Measurements from ENCODE around the gene ALDOC.

The ALDOC gene

DNA sequence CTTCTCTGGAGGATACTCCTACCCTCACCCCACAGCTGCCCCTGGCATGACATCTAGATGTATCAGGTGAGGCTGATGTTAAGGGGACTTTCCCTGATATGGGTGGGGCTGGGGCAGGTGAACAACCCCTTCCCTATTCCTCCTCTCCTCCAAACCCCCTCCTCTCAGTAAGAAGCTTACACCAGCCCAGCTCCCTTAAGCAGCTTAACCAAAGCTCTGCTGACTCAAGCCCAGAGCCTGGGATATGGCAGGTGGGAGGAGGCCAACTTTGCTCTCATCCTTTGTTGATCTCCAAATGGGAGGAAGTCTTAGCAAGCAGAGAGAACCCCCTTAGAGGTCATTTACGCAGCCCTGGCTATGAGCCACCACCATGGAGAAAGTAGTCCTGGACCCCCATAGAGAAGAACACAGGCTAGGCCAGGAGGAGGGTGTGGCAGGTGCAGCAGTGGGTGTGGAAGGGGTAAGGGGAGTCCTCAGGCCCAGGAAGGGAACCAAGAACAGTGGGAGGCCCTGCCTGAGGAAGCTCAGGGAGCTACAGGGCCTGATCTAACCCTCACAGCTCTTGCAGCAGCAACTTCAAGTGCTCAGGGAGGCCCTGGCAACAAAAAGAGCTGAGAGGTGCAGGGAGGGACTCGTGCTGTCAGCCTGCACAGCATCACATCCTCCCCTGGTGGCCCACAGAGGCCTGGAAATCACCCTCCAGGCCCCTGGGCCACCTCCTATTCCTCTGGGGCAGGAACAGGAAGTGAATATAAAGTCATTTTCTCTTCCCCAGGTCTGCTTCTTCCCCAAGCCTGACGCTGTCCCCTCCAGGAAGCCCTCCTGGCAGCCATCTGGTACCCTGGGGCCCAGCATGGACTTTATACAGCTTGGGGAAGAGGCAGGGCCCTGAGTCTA lies 27.2 kb downstream of the ALDOC start:
- H3K27me3 Mint-ChIP-seq = no peaks in the 10 kb centered on the region
- peaks cover 66% of the 10 kb centered on the region for H3K4me1 Mint-ChIP-seq
- peak overlapping the region; percentile 88 to 92 for H3K27ac Mint-ChIP-seq
- ATAC-seq = peak; percentile 90
- no peaks in the 10 kb centered on the region for H3K9me3 Mint-ChIP-seq
- H3K4me3 Mint-ChIP-seq = peak overlapping the region; percentile 57 to 96
- DNase-seq = peak; percentile 60 to 82

DNA sequence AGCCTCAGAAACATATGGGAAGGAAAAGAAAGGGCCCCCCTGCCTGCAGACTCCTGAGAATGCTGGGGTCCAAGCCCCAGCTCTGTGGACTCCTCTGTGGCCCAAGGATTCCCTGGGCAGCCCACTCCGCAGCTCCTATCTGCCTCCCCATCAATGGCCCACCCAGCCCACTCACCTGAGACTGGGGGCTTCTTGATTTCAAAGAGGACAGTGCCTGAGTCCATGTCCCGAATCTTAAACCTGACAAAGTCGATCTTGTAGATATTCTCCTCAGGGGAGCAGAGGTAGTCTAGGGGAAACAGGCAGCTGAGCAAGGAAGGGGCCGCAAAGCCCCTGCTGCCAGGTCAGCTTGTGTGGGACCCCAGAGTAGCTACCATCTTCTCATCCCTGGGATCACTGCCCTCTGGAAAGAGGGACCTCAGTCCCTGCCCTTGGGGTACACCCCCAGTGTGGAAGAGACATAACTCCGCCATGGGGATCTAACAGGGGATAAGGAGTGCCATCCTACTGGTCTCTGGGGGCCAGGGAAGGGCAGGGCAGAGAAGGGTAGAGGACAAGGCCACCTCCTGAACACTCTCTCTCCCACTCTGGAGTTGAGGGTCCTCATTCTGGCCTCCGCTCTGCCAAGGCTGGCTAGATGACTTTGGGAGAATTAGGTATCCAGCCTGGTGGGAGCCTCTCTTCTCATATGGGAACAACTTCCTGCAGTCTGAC lies 28.1 kb downstream of the ALDOC start:
- no peak for ATAC-seq
- no peak for DNase-seq
- H3K4me3 Mint-ChIP-seq = peak overlapping the region; percentile 62 to 96
- H3K9me3 Mint-ChIP-seq = no peaks in the 10 kb centered on the region
- peaks cover 60% of the 10 kb centered on the region for H3K4me1 Mint-ChIP-seq
- H3K27ac Mint-ChIP-seq = peak overlapping the region; percentile 61 to 88
- H3K27me3 Mint-ChIP-seq = no peaks in the 10 kb centered on the region

DNA sequence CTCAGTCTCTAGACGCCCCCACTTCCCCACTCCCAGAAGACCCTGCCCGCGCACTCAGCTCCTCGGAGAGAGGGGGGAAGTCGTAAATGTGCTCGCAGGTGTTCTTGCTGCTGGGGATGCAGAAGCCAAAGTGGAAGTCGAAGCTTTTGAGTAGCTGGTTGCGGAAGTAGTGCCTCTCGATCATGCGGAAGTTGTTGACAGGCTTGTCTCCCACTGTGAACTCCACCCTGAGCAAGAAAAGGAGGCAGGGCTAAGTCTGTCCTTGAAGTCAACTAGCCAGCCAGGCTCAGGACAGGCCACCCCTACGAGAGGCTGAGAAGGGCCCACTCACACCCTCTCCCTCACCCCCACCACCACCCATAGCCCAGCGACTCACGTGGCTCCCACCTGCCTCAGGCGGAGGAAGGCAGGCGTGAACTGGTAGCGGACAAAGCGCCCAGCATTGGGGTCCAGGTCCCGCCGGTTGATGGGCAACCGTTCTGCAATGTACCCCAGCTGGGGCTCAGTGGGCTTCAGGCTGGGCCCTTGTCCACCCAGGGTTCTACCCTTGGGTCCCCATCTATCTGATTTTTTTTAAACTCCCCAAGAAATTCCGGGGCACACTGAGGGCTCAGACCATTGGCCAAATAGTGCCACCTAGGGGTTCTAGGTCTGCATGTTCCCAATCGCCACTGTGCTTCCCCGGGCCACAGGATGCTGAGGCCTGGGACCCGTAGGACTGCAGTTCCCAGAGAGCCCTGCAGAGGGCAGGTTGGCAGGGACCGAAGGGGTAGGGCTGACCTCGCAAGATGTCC lies 28.9 kb downstream of the ALDOC start:
- peak overlapping the region; percentile 29 to 66 for H3K27ac Mint-ChIP-seq

DNA sequence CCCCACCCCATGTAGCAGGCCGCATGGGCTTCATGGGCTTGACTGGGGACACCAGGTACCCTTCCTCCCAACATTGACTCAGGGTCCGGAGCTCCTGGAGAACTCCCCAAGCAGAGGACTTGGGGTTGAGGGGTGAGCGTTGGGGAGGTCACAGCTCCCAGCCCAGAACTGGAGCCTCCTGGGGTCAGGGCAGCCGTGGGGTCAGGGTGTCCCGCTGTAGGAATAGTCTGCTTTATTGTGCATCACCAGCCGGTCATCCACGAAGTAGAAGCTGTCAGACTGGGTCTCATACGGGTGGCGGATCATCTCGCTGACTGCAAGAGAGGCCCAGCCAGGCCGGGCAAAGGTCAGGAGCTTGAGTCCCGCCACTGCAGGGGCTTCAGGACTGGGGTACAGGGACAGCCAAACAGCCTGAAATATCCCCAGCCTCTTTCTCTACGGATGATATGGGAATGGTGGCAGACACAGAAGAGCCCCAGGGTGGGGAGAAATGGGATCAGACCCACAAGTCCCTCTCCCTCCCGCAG lies 29.5 kb downstream of the ALDOC start:
- Mint-ChIP-seq H3K4me1 (peaks cover 50% of the 10 kb centered on the region), H3K4me3 (peak overlapping the region in 1 of 2 donors; percentile 48), H3K27ac (no peak overlapping the region), H3K27me3 (no peaks in the 10 kb centered on the region), H3K9me3 (no peaks in the 10 kb centered on the region)
- ATAC-seq = no peak
- no peak for DNase-seq

More for the DNA sequence above, 28.9 kb downstream of the ALDOC start:
- peak; percentile 36 for ATAC-seq
- Mint-ChIP-seq H3K9me3 (no peaks in the 10 kb centered on the region), H3K27me3 (no peaks in the 10 kb centered on the region), H3K4me1 (peaks cover 53% of the 10 kb centered on the region), H3K4me3 (peak overlapping the region; percentile 62 to 96)
- DNase-seq = peak; percentile 75 to 80

DNA sequence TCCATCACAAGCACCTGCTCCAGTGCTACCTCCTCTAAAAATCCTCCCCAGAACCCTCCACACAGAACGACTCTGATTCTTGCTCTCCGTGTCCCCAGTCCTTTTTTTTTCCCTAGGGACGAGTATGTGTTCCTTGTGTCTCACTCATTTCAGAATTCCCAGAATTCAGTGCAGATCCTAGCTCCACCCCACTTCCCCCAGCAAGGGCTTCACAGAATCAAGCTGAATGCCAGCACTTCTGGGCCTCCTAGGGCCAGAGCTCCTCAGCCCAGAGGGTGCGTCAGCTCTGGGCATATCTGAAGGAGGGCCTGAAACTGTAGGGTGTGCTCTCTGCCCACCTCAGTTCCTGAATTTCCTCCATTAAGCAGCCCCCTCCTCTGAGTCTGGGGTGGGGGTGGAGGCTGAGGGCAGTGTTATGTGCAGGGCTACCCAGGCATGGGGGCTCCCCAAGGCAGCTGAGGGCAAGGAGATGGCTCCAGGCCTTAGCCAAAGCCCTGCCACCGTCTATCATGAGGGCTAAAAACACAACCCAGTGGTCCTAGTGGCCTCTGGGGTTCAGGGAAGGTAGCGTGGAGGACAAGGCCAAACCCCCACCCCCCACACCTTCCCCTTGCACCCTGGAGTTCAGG lies 30.8 kb downstream of the ALDOC start:
- no peaks in the 10 kb centered on the region for H3K27me3 Mint-ChIP-seq
- DNase-seq (no peak), ATAC-seq (no peak)
- no peaks in the 10 kb centered on the region for H3K9me3 Mint-ChIP-seq
- no peak overlapping the region for H3K4me3 Mint-ChIP-seq
- H3K4me1 Mint-ChIP-seq = peaks cover 38% of the 10 kb centered on the region
- no peak overlapping the region for H3K27ac Mint-ChIP-seq

DNA sequence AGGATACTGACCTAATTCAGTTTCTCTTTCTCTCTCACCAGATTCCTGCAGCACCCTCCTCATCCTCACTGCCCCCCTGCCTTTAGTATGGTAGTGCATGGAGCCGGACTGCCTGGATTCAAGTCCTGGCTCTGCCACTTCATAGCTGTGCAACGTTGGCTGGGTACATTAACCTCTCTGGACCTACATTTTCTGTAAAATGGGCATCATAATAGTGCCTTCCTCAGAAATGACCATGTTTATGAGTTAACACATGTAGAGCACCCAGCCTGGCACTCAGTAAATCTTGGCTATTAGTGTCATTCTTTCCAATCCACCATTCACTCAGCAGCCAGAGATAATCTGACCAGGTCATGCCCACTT lies 31.6 kb downstream of the ALDOC start:
- no peak for ATAC-seq
- no peak for DNase-seq
- Mint-ChIP-seq H3K9me3 (no peaks in the 10 kb centered on the region), H3K27ac (no peak overlapping the region), H3K4me3 (no peak overlapping the region), H3K27me3 (no peaks in the 10 kb centered on the region), H3K4me1 (peaks cover 30% of the 10 kb centered on the region)

DNA sequence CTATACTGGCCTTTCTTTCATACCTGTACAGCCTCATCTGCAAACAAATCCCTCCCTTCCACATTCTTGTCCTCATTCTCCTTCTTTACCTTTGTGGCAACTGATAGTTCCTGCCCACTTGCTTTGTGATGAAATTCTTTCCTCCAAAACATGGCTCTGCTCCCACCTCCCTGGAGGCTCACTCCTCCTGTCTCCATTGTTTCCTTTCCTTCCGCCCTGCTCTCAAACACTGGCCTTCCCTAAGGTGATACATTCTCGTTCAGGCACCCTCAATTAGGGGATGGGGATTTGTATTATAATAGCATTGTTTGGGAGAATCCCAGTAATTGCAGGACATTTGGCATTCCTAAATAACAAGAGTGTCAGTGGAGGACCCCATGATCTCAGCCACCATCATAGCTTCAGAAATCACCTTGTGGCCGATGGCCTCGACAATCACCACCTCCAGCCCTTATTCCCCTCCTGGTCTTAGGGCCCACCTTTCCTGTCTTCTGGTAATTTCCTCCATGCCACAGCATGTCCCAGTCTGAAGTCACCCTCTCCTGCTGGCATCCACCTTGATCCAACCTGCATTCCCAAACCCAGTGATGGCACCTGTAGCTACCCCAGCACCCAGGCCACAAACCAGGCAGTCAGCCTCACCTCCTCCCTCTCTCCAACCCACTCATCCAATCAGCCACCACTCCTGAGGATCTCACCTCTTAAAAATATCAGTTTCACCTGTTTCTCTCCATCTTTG lies 32.1 kb downstream of the ALDOC start:
- Mint-ChIP-seq H3K27me3 (no peaks in the 10 kb centered on the region), H3K4me3 (no peak overlapping the region), H3K4me1 (peaks cover 24% of the 10 kb centered on the region), H3K27ac (no peak overlapping the region), H3K9me3 (no peaks in the 10 kb centered on the region)
- ATAC-seq = no peak
- DNase-seq = no peak

DNA sequence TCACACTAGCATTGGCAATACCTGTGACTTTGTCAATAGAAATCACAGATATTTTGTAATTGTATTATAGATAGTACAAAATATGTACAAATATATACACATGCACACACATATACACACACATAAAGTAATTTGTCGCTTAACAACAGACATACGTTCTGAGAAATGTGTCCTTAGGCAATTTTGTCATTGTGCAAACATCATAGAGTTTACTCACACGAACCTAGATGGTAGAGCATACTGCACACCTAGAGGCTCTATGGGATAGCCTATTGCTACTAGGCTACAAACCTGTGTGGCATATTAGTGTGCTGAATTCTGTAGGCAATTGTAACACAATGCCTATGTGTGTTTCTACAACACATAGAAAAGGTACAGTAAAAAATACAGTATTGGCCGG lies 35.3 kb downstream of the ALDOC start:
- Mint-ChIP-seq H3K4me3 (no peak overlapping the region), H3K9me3 (no peaks in the 10 kb centered on the region), H3K4me1 (no peaks in the 10 kb centered on the region), H3K27me3 (no peaks in the 10 kb centered on the region), H3K27ac (no peak overlapping the region)
- ATAC-seq (no peak), DNase-seq (no peak)

DNA sequence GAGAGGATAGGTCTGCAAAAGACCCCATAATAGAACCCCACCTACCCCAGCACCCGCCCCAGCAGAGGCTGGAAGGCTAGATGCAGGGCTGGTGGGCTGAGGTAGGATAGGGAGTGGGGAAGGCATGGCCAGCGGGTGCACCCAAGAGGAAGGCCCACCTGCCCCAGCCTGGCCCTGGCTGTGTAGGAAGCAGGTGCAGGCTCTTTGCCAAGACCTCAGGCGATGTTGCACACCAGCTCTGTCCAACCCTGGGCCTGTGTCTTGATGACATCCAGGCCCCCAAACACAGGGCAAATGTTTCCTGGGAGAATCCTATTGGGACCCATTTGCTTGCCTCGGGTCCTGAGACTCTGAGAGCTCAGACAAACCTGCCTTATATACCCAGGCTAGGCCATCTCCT lies 36.5 kb downstream of the ALDOC start:
- H3K9me3 Mint-ChIP-seq = no peaks in the 10 kb centered on the region
- DNase-seq (no peak), ATAC-seq (no peak)
- H3K27ac Mint-ChIP-seq = no peak overlapping the region
- H3K4me3 Mint-ChIP-seq = no peak overlapping the region
- H3K27me3 Mint-ChIP-seq = no peaks in the 10 kb centered on the region
- H3K4me1 Mint-ChIP-seq = no peaks in the 10 kb centered on the region

DNA sequence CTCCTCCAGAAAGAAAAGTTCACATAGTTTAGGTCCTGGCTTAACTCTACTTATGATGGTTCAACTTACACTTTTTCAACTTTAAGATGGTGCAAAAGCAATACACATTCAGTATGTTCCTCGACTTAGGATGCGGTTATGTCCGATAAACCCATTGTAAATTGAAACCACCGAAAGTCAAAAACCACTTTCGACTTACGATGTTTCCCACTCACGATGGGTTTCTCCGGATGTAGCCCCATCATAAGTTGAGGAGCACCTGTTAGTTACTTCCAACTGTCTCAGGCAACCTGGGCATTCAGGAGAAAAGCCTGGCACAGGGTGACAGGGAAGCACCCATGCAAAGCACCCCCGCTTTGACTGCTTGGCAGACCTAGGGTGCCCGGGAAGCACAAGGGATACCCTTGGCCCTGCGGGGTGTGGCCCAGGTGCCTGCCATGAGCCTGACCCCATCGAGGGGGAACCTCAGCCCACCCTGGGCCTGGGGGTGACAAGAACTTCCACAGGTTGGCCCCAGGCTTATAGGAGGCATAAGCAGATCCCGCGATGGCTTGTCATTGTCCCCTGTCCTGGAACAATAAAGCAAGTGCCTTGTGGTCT lies 38.3 kb downstream of the ALDOC start:
- H3K4me1 Mint-ChIP-seq = no peaks in the 10 kb centered on the region
- ATAC-seq = no peak
- no peak overlapping the region for H3K27ac Mint-ChIP-seq
- H3K4me3 Mint-ChIP-seq = no peak overlapping the region
- no peaks in the 10 kb centered on the region for H3K27me3 Mint-ChIP-seq
- no peaks in the 10 kb centered on the region for H3K9me3 Mint-ChIP-seq
- no peak for DNase-seq

DNA sequence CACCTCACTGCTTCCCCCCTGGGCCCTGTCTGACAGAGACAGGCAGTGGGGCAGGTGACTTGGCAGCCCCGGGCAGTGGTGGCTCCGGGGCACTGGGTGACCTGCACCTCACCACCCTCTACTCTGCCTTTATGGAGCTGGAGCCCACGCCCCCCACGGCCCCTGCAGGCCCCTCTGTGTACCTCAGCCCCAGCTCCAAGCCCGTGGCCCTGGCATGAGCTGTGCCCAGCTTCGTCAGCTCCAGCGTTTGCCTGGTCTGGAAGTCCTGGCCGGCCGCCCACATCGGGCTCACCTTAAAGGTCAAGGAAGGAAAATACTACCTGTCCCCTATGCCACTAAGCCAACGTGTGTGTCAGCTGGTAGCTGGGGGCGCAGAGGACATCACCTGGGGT lies 39.5 kb downstream of the ALDOC start:
- Mint-ChIP-seq H3K27ac (no peak overlapping the region), H3K4me3 (no peak overlapping the region)

DNA sequence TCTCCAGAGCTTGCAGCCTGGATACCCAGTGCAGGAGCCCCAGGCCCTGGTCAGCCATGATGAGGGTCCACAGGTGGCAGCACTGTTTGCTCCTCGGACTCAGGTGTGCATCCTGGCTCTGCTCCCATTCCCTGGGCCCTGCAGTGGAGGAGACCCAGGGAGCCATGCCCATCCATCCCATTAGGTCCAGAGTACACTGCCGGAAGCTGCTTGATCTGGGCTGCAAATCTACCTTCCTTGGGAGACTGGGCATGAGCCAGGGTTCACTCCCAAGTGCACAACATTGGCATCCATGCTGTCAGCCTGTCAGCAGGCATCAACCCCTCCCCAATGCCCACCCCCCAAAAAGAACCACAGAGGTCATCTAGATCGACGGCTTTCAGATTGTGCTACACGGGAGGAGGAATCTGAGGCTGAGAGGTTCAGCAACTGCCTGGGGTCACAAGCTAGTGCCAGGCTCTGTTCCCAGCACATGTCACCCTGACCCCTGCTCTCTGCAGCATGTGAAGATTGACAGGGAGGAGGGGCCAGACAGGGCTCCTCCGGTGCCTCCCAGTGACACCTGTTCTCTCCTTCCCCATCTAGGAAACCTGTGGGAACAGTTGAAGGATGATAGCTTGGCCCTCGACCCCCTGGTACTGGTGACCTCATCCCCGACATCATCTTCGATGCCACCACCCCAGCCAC lies 40.0 kb downstream of the ALDOC start:
- Mint-ChIP-seq H3K9me3 (no peaks in the 10 kb centered on the region), H3K27me3 (no peaks in the 10 kb centered on the region), H3K4me1 (no peaks in the 10 kb centered on the region), H3K27ac (no peak overlapping the region), H3K4me3 (no peak overlapping the region)
- no peak for ATAC-seq
- DNase-seq = no peak

More for the DNA sequence above, 39.5 kb downstream of the ALDOC start:
- H3K4me1 Mint-ChIP-seq = no peaks in the 10 kb centered on the region
- DNase-seq (no peak), ATAC-seq (peak; percentile 19)
- no peaks in the 10 kb centered on the region for H3K9me3 Mint-ChIP-seq
- no peaks in the 10 kb centered on the region for H3K27me3 Mint-ChIP-seq

DNA sequence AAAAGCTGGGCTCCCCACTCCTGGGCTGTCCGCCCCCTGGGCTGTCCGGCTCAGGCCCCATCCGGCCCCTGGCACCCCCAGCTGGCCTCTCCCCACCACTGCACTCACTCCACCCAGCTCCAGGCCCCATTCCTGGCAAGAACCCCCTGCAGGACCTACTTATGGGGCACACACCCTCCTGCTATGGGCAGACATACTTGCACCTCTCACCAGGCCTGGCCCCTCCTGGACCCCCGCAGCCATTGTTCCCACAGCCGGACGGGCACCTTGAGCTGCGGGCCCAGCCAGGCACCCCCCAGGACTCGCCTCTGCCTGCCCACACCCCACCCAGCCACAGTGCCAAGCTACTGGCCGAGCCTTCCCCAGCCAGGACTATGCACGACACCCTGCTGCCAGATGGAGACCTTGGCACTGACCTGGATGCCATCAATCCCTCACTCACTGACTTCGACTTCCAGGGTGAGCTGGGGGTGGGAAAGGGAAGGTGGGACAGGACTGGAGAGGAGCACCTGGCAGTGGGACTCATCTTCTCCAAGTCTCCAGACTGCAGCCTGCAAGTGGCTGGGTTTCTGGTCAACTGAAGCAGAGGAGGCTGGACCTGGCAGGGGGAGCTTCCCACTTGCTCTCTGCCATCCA lies 41.8 kb downstream of the ALDOC start:
- Mint-ChIP-seq H3K4me1 (no peaks in the 10 kb centered on the region), H3K27me3 (no peaks in the 10 kb centered on the region), H3K4me3 (no peak overlapping the region), H3K9me3 (no peaks in the 10 kb centered on the region), H3K27ac (no peak overlapping the region)
- DNase-seq (no peak), ATAC-seq (no peak)

All from stimulated activated naive CD8-positive, alpha-beta T cell treated with anti-CD3 and anti-CD28 coated beads, Interleukin-15, amount 100 ng/mL, for 72 hours (primary cell).